K562 treated with DMSO at 1 percent for 48 hours (cell line): Measurements from ENCODE around the gene ETFBKMT. TPM values are rescaled to one million over a fixed set of nuclear protein-coding genes. Genes with fewer than 3 reads are reported as not detected.

Experiments
- total RNA-seq: library from RNA; unstranded; fragments of 300-600 nt; gene quantifications from 2 replicates; pipeline ENCODE4 v1.2.3, GENCODE V29; 2022; ENCODE audit warnings: low replicate concordance; ENCODE audit errors: extremely low read depth

Gene ETFBKMT
- not detected in 2 replicates for total RNA-seq

DNA sequence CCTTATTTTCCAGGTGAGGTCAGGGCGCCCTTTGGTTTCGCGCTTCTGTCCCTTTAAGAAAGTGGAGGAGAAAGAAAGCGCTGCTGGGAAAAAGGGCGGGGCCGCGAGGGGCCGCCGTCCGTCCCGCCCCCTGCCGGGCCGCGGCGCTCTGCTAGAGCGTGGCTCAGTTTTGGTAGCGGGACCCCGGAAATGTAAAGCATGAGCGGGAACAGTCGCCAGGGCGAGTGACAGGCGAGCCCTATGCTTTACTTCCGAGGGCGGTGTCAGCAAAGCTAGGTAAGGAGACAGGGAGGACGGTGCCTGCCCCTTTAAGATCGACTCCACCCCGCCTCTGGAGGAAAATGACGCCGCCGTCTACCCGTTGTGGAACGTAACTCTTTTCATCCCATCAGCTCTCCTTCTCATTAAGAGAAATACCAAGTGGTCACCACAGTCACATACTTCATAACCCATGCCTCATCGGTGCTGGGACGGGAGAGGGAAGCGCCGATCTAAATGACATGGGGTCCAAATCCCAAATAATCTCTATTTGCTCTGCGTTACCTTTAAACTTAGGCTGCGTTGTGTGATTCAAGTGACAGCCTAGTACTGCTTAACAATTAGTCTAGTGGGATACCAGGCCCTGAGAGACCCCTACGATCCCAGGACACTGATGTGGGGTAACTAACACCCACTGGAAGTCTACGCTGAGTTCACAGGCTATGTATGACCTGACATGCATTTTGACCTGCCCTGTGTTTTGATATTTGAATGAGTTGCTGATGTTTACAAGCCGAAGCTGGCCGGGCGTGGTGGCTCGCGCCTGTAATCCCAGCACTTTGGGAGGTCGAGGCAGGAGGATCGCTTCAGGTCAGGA is at the start of gene ETFBKMT:
Gene ETFBKMT (plus strand): TSS at position 602 of the 856 bp plus-strand sequence. CDS start 2,266 bp downstream, outside the sequence.

Other genes starting within 250 kb of the ETFBKMT start
- gene DENND5B, start 68.6 kb upstream of the ETFBKMT start, total RNA-seq: not detected in 2 replicates
- not detected in 2 replicates for gene AMN1, start 69.3 kb downstream of the ETFBKMT start, total RNA-seq